HG03045 (cell line): ENCODE results near the gene LPCAT1.
"Not testable (repeated sequence)": the region's sequence is repeated elsewhere in the genome, so short reads cannot be mapped to it uniquely, and the experiment has no call there.

ENCODE experiments used
- ATAC-seq: cut with Tn5 transposase; IDR thresholded peaks from one replicate; pipeline ENCODE4 v1.9.1; 2021; ENCODE audit warnings: mild to moderate bottlenecking, moderate library complexity; ENCODE audit not compliant: unreplicated experiment

Gene LPCAT1

DNA sequence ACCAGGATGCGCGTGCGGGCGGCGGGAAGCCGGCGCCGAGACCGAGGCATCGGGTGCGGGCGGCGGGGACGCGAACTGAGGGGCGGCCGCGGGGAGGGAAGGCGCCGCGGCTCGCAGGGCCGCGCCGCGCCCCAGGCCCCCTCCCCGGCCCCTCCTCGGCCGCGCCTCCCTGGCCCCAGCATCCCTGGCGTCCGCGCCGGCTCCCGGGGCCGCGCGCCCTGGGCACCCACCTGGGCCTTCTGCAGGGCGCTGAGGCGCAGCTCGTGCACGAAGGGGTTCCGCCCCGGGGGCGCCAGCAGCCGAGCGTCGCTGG lies 324 bp downstream of the LPCAT1 start:
- peak; percentile 23 for ATAC-seq

DNA sequence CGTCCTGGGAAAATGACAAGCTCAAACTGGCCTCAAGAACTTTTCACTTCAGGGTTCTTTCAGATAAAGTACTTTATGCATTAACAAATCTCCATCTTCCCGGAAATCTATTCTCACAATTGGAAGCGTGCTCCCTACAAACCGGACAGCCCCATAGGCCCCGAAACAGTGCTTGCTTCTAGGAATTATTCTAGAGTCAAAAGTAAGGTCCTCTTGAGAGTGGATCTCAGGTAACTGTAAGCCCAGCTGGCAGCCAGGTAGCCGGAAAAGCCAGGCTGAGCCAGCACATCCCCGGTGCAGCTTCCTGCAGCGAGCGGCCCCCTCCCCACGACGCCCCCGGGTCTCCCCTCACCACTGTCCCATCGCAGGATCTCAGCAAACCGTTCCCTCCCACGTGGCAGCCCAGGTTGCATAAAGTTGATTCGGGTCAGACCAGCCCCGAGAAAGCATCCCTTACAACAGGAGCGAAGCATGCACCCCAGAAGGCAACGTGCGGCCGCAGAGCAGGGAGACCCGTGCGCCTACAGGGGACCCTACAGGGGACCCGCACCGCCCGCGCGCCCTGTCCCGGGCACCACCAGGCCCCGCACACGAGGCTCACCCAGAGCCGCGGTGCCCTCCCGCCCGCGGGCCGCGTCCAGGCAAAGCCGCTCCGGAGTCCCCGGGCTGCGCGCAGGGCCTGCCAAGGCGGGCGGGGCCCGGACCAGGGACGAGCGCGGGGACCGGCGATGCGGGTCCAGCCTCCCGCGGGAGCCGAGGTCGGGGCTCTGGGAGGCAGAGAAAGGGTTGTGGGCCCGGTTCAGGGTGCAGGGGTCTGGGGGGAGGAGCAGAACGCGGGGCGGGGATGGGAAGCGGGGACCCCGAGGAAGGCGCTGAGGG lies 920 bp downstream of the LPCAT1 start:
- no peak for ATAC-seq

DNA sequence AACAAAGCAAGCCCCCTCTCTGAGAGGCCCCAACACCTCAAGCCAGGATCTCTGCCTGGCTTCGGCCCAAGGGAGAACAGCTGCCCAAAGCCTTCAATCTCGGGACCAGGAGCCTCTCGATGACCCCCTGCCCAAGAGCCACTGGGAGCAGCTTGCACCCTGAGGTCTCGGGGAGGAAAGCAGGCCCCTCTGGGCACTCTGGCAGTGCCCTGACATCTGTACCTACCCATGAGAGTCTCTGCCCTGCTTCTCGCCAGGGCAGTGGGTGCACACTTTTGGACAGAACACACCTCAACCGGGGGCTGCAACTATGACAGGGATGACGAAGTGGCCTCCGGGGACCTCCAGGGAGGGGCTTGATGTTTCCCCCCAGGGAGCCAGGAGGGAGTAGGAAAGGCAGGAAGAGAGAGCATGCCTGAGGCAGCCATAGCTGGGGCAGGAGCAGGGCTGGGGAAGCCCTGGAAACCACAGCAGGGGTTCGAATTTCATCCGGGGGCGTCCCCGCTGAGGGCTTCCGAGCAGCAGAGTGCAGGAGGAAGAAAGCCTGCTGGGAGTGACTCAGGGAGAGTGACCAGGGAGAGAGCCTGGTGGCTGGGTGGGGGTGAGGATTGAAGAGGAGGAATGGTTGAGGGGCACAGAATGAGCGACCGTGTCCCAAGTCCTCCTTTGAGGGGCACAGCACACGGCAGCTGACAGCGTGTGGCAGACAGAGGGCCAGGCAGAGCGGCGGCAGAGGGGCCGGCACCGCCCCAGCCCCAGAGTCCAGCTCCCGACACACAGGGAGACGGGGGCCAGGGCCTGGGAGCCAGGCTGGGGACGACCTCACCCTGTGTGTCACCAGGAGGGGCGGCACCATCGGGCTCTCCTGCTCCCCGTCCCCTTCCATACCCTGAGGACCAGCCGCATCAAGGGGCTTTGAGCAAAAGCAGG lies 1.8 kb downstream of the LPCAT1 start:
- no peak for ATAC-seq

DNA sequence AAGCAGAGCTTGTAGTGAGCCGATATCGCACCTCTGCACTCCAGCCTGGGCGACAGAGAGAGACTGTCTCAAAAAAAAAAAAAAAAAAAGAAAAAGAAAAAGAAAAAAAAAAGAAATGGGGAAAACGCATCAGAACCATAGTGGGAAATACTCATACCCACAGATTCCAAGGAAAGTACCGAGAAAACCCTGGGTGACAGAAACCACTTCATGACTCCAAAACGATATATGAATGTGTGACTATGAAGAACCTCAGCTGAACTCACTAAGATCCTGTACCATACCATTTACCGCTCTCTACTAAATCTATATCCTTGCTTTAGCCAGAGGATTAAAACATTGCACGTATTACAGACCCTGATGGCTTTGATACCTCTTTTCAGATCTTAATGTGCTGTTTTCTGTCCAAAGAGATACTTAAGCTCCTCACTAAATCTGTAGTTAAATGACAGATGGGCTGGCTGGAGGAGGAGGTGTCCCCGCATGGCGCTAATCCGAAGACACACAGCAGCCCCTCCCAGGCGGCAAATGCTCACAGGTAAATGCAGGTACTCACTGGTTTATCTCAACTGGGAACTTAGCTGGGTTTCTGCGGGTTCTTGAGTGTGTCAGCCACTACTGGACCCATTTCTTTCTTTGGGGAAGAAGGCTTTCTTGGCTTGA lies 2.8 kb downstream of the LPCAT1 start:
- ATAC-seq, result no peak

DNA sequence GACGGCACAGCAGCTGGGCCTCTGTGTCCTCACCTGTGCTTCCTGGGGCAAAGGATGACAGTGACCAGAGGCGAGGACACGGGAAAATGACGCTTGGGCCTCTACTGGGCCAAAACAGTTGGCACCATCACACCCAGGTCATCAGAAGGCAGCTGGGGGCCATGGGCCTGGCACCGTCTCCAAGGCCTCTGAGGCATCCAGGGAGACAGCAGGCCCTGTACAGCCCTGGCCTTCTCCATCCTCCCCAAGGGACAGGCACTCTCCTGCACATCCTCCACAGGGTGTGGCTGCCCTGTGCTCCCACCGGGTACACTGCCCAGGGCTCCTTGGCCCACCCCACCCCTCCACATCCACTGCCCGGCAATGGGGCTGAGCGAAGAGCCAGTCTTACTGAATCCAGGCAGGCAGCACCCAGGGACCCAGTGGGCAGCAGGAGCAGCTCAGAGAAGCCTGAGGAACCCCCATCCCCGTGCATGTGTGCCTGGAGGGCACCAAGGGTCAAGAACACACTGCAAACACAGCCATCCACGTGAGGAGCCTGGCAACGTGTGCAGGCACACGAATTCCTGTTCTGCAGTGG lies 4.0 kb downstream of the LPCAT1 start:
- ATAC-seq, result no peak

DNA sequence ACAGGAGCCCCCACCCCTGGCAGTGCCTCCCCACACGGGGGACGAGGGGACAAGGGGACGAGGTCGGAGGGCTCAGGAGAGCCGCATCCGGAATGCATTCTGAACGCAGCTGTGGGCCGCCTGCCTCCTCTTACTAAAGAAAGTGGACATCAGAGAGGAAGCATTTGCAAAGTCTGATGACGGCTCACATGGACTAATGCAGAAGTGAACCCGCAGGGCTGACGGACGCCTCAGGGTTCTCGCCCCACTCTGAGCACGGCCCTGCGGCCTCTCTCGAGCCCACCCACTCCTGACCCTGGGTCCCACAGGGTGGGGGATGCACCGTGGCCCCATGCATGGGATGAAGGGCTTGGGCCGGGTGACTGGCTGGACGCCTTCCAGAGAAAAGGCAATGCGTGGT lies 5.9 kb downstream of the LPCAT1 start:
- ATAC-seq, result no peak

DNA sequence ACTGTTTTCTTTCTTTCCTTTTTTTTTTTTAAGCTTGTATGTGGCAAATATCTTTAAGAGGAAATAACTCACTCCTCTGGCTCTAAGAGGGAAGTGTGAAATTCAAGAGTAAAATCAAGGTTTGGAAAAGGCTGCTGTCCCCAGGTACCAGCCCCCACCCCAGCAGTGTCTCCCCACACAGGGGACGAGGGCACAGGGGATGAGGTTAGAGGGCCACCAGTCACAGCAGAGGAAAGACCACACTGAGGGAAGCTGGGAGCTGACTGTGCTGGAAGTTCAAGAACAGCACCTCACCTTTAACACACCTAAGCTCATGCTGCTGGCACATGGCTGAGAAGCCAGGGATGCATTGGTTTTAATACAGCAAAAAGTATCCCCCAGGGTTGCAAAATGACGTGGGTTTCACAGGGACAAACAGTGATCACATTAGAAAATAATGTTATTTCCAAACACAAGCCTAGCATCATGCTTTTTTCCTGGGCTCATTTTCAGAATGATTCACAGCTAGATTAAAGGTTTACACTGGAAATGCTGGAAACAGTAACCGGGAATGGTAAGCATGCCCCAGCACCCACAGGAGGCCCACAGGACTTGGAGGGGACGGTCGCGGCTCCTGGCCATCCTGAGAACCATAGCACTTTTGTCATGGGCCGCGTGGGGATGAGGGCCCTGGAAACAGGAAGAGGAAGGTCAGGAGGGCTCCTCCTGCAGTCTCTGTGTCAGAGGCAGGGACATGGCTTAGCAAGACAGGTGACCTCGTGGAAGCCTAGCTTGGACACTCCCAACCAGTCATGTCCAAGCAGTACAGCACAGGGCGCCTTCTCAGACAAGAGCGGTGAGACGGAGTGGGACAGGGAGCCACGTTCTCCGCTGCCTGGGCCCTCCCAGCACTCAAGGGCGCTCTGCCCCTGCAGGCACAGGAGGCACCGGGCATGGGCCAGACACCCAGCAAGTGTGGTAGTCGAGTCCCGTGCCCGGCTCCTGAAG lies 6.9 kb downstream of the LPCAT1 start:
- no peak for ATAC-seq

DNA sequence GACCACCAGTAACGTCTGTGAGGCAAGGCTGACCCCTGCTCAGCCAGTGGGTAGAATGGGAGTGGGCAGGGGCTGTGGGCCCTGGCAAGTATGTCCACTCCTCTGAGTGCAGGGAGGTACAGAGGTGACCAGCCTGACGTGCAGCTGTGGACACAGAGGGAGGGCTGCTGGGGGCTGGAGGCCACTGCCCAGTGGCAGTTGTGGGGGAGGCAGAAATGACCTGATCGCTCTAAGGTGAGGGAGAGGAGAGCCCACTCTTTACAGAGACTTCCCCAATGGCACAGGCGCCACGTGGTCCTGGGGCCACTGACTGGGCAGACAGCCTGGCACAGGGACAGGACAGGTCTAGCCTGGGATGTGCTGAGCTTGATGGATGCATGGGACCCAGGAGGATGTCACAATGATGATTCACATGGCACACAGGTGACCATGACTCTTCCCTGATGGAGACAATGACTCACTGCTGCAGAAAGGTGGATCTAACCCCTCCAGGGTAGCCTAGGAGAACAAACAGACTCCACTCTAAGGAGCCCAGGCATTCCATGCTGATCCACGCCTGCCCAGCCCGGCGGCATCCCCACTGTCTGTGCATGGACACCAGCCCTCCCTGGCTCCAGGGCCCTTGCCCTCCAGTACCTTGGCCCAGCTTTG lies 7.7 kb downstream of the LPCAT1 start:
- ATAC-seq, result no peak

DNA sequence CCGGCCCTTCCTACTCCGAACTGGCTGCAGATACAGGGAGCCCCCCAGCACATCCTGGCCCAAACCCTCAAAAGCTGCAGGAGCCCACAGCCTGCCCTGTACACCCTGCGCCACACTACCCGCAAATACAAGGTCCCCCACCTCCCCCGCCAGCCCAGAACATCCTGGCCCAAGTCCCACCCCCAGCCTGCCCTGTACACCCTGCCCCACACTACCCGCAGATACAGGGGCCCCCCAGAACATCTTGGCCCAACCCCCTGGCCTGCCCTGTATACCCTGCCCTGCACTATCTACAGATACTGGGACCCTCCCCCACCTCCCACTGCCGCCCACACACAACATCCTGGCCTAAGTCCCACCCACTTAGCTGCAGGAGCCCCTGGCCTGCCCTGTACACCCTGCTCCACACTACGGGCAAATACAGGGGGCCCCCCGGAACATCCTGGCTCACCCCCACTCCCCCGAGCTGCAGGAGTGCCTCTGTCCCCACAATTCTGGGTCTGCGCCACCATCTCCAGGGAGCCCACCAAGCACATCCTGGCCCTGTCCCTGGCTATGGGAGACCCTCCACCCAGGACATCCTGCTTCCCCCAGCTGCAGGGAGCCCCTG lies 8.3 kb downstream of the LPCAT1 start:
- ATAC-seq, result no peak

DNA sequence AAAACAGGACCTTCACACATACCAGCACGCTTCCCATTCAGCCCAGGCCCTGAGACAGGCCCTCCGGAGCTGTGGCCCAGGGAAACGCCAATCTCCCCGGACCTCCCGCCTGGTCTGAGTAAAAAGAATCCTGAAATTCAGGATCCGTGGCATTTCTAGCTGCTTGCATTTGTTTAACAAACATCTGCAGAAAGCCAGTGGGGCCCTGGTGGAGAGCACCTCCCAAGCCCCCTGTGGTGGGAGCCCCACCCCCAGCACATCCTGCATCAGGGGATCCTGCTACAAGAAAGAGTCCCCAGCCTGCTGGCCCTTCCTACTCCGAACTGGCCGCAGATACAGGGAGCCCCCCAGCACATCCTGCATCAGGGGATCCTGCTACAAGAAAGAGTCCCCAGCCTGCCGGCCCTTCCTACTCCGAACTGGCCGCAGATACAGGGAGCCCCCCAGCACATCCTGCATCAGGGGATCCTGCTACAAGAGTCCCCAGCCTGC lies 8.9 kb downstream of the LPCAT1 start:
- ATAC-seq, result not testable (repeated sequence)

DNA sequence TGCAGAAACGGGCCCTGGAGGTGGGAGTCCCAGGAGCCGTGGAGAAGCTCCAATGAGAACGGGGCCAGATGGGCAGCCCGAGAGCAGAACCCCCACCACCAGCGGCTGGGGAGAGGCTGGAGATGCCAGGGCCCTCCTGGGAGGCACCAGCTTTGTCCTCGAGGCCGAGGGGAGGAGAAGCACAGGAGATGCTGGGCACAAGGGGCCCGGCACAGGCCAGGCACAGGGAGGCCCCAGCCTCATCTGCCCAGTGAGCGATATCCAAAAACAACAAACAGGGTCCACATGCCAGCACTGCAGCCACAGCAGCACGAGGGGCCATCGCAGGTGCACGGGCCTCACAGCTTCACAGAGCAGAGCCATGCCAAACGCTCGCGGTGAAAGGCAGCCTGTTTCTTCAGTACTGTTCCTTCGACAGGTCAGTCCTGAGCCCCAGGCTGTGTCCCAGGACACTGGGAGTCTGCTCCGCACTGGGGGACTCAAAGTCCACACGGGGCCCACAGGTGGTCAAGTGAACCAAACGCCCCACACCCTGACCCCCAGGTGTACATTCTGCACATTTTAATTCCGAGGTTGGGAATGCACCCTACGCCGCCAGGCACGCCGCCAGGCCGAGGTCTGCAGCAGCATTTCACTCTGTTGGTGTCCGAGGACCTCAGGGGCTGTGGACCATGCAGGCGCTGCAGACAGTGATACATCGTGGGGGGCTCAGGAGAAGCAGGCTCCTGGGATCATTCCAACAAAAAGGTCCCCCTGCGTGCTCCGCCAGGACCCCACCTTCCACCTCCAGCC lies 9.5 kb downstream of the LPCAT1 start:
- ATAC-seq, result no peak

DNA sequence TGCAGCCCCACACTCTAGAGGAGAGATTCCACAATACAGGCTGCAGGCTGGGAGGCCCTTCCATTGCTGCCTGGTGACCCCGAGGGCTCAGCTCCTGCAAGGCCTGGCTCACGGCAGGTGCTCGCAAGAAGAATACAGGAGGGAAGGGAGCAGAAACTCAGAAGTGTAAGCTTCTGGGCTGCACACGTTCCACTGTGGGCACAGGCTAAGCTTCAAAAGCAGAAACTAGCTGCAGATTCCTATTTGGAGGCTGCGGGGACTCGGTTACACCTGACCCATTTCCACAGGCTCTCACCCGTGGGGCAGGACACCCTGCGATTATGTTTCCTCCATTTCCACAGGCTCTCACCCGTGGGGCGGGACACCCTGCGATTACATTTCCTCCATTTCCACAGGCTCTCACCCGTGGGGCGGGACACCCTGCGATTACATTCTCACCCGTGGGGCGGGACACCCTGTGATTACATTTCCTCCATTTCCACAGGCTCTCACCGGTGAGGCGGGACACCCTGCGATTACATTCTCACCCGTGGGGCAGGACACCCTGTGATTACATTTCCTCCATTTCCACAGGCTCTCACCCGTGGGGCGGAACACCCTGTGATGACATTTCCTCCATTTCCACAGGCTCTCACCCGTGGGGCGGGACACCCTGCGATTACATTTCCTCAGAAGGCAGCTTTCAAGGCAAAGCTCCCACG lies 10.3 kb downstream of the LPCAT1 start:
- no peak for ATAC-seq

DNA sequence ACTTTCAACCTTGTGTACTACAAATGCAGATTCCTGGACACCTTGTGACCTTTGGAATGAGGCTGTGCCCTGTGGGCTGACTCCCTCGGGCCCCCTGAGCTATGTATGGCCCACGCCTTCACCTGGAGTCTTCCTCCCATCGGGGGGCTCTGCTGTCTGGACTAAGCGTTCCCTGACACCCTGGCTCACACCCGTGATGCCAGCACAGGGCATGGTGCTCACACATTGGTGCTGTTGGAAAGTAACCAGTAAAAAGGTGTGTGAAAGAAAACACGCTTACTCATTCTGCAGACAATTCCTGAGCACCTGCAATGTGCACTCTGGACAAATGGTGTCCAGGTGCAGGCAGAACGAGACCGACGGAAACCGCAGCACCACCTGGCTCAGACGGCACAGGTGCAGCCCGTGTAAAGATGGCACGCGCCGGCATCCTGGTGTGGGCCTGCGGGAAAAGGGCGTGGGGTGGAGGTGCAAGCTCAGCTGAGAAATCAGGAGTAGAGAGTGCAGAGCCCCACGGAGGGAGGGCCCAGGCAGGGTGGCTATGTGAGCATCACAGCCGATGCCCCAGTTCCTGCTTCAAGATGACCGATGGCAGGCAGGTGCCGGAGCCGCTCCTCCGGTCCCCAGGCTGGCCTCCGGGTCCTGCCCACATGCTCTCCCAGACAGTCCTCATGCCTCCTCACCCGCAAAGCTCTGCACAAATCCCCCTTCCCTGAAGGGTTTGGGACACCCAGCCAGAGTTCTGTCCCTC lies 11.0 kb downstream of the LPCAT1 start:
- no peak for ATAC-seq

DNA sequence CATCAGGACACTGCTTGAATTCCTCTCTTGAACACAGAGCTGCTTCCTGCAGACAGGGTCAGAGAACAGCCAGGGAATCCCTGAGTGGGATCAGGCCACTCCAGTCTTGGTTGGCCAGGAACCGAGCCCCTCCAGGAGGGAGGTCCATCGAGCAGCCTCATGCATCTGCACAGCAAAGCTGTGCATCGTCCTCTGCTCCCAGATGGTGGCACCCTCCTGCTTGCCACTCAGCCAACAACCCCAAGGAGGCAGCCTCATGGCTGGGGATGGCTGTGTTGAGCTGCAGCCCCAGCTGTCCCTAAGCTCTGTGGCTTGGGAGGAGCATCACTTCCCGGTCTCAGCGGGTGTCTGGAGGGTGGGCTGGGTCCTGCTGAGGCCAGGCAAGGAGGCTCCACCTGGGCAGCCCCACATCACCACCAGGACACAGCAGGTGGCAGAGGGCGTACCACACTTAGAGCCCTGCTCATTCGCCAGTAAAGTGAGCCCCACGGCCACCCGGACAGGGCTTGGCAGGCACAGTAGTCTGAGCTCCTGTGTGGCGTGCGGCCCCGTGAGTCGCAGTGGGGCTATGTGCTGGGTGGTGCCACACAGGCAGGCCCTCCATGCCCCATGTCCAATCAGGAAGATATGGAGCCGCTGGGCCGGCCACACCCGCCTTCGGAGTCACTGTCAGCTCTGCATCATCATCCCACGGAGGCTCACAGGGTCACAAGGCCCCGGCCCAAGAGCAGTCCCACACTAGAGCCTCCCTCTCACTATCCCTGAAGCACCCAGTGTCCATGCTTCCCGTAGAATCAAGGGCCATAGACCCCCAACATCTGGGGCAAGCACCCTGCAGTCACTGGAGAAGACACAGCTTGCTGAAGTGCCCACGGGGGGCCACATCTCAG lies 11.9 kb downstream of the LPCAT1 start:
- ATAC-seq, result no peak

DNA sequence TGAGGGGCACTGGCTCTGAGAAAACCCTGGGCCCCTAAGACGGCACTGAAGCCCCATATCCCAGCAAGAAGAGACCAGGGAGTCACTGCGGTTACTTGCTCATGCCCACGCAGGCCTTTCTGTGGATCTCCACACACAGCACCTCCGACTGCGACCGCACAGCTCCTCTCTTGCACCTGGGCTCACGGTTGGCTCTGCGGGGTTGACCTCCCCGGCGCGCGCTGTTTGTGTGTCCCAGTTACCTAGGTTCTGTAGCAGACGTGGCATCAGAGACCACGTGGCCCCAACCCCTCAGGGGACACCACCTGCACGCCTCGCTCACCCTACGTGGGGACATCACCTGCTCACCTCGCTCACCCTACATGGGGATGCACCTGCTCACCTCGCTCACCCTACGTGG lies 12.7 kb downstream of the LPCAT1 start:
- ATAC-seq, result no peak

DNA sequence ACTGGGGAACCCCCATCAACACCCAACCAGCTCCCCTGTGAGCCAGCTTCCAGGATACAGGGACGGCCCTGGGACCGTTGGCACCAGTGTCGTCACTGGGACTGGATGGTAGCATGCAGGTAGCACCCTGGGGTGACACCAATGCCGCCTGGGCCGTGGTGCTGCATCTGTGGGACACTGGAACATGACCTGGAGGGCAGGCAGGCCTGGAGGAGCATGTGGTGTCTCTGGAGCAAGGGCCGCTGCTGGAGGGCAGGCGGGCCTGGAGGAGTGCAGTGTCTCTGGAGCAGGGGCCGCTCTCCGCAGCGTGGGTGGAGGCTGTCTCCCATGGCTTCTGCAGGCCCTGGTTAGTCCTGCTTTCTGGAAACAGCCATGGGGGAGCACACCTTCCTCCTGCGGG lies 13.1 kb downstream of the LPCAT1 start:
- ATAC-seq, result no peak
